H1 (cell line): ENCODE data around the gene SERPING1. TPM values are rescaled to one million over a fixed set of nuclear protein-coding genes. Genes with fewer than 3 reads are reported as not detected.

Experiments
- CTCF ChIA-PET: fragments of 300-600 bp; sonication (Branson Sonifier 250); formaldehyde crosslinking; loops from one replicate; lab custom pipeline; 2021; ENCODE audit not compliant: partially characterized antibody; lab: Charles Lee
- POLR2A ChIA-PET: fragments of 300-600 bp; sonication (Branson Sonifier 250); formaldehyde crosslinking; loops from one replicate; lab custom pipeline; 2021; ENCODE audit warnings: inconsistent platforms; ENCODE audit not compliant: partially characterized antibody; lab: Charles Lee
- DNase-seq, 2 experiments: peaks; one replicate each; pipeline versions ENCODE4 v3.0.0 to v3.0.0-alpha.2; 2010 to 2022; ENCODE audit warnings: low spot score in 2 of 2, low read depth in 1 of 2, mixed read lengths in 1 of 2
- FAIRE-seq: peaks from 2 replicates; lab custom pipeline; 2011; peaks lifted over from hg19 to GRCh38; lab: Jason Lieb, UNC
- H2AFZ ChIP-seq: 2 replicates; pipeline ENCODE4 v1.8.1; 2012; ENCODE audit warnings: low read length, inconsistent platforms
- H2AK5ac ChIP-seq: 2 replicates; pipeline ENCODE4 v1.6.1; 2013; ENCODE audit warnings: low read depth, low read length
- H2BK120ac ChIP-seq: replicated peaks from 2 replicates; pipeline ENCODE3; 2013; ENCODE audit warnings: low read depth, low read length, inconsistent platforms
- H2BK12ac ChIP-seq: 2 replicates; pipeline ENCODE4 v1.6.1; 2013; ENCODE audit warnings: low read depth, low read length
- H2BK15ac ChIP-seq: 2 replicates; pipeline ENCODE4 v1.6.1; 2013; ENCODE audit warnings: low read length
- H2BK20ac ChIP-seq: 2 replicates; pipeline ENCODE4 v1.6.1; 2013; ENCODE audit warnings: low read length
- H2BK5ac ChIP-seq: 2 replicates; pipeline ENCODE4 v1.6.1; 2013; ENCODE audit warnings: low read depth, low read length
- H3K14ac ChIP-seq: 2 replicates; pipeline ENCODE4 v1.6.1; 2013; ENCODE audit warnings: inconsistent platforms; ENCODE audit not compliant: insufficient read length
- H3K18ac ChIP-seq: 2 replicates; pipeline ENCODE4 v1.6.1; 2013; ENCODE audit warnings: low read length; ENCODE audit errors: extremely low read depth
- H3K23ac ChIP-seq: 2 replicates; pipeline ENCODE4 v1.6.1; 2013; ENCODE audit warnings: inconsistent platforms; ENCODE audit not compliant: insufficient read length
- H3K23me2 ChIP-seq: 2 replicates; pipeline ENCODE4 v1.6.1; 2013; ENCODE audit warnings: low read depth, low read length
- H3K27ac ChIP-seq: 2 replicates; pipeline ENCODE4 v1.6.1; 2011; ENCODE audit warnings: low read depth, low read length, inconsistent platforms
- H3K27me3 ChIP-seq, 4 experiments: replicated peaks in 1 of 4; 1 replicate in 1 of 4; 2 replicates in 3 of 4; pipeline versions ENCODE4 v1.6.1 to v1.8.1; 2011 to 2013; ENCODE audit warnings: low read length in 3 of 4, mild to moderate bottlenecking in 3 of 4, inconsistent platforms in 2 of 4, mixed read lengths in 2 of 4, moderate library complexity in 1 of 4; ENCODE audit not compliant: control insufficient read depth in 3 of 4, insufficient read depth in 3 of 4; ENCODE audit errors: extremely low read depth in 1 of 4
- H3K36me3 ChIP-seq, 4 experiments: 2 replicates each; pipeline versions ENCODE4 v1.6.1 to v1.8.1; 2011 to 2013; ENCODE audit warnings: mild to moderate bottlenecking in 4 of 4, low read length in 3 of 4, moderate library complexity in 2 of 4, control low read depth in 1 of 4, inconsistent platforms in 1 of 4; ENCODE audit not compliant: insufficient read depth in 4 of 4, control insufficient read depth in 2 of 4
- H3K4ac ChIP-seq: replicated peaks from 2 replicates; pipeline ENCODE3; 2013; ENCODE audit warnings: low read length, low read depth, mixed read lengths, inconsistent platforms; ENCODE audit not compliant: insufficient read length
- H3K4me1 ChIP-seq, 4 experiments: replicated peaks in 1 of 4; 1 replicate in 1 of 4; 2 replicates in 3 of 4; pipeline versions ENCODE4 v1.6.1 to v1.8.1; 2011 to 2013; ENCODE audit warnings: low read length in 3 of 4, inconsistent platforms in 2 of 4, mixed read lengths in 1 of 4; ENCODE audit not compliant: insufficient read depth in 4 of 4, control insufficient read depth in 3 of 4
- H3K4me2 ChIP-seq, 2 experiments: 2 replicates each; pipeline versions ENCODE4 v1.6.1 to v1.8.1; 2011 to 2013; ENCODE audit warnings: low read depth in 2 of 2, low read length in 2 of 2, control low read depth in 1 of 2, inconsistent platforms in 1 of 2, mild to moderate bottlenecking in 1 of 2; ENCODE audit not compliant: insufficient read depth in 1 of 2
- H3K4me3 ChIP-seq, 4 experiments: fragments of 200-600, 300-600 bp in 1 of 4; sonication (generic), shearing (Covaris generic), sonication (Bioruptor Twin) in 1 of 4; 2 replicates each; pipeline versions ENCODE4 v1.5.1 to v1.8.1; 2011 to 2016; ENCODE audit warnings: low read length in 4 of 4, low read depth in 3 of 4, control low read depth in 2 of 4, inconsistent platforms in 2 of 4, mild to moderate bottlenecking in 2 of 4, mixed read lengths in 1 of 4, moderate library complexity in 1 of 4; ENCODE audit not compliant: insufficient read depth in 2 of 4; ENCODE audit errors: extremely low read depth in 1 of 4
- H3K56ac ChIP-seq: replicated peaks from 2 replicates; pipeline ENCODE3; 2013; ENCODE audit warnings: low read depth, mild to moderate bottlenecking, mixed read lengths, low read length, inconsistent platforms; ENCODE audit not compliant: insufficient read length
- H3K79me1 ChIP-seq: 2 replicates; pipeline ENCODE4 v1.6.1; 2013; ENCODE audit warnings: low read depth, low read length, control low read depth
- H3K79me2 ChIP-seq, 2 experiments: 2 replicates each; pipeline versions ENCODE4 v1.6.1 to v1.8.1; 2012 to 2013; ENCODE audit warnings: low read length in 2 of 2, mild to moderate bottlenecking in 2 of 2, inconsistent platforms in 1 of 2; ENCODE audit not compliant: insufficient read depth in 2 of 2, control insufficient read depth in 1 of 2
- H3K9ac ChIP-seq, 4 experiments: replicated peaks in 1 of 4; 1 replicate in 1 of 4; 2 replicates in 3 of 4; pipeline versions ENCODE4 v1.6.1 to v1.8.1; 2011 to 2013; ENCODE audit warnings: low read depth in 3 of 4, low read length in 3 of 4, control low read depth in 2 of 4, mild to moderate bottlenecking in 2 of 4, moderate library complexity in 2 of 4, inconsistent platforms in 1 of 4; ENCODE audit errors: extremely low read depth in 1 of 4
- H3K9me3 ChIP-seq, 2 experiments: 2 replicates each; pipeline versions ENCODE4 v1.6.1 to v1.8.1; 2012 to 2013; ENCODE audit warnings: mild to moderate bottlenecking in 2 of 2, moderate library complexity in 2 of 2, control low read depth in 1 of 2, inconsistent platforms in 1 of 2, low read depth in 1 of 2, low read length in 1 of 2, mixed read lengths in 1 of 2; ENCODE audit not compliant: insufficient read depth in 2 of 2
- H4K20me1 ChIP-seq, 2 experiments: replicated peaks in 1 of 2; 2 replicates each; pipeline versions ENCODE3 to v1.8.1; 2011 to 2013; ENCODE audit warnings: inconsistent platforms in 2 of 2, low read length in 2 of 2, mild to moderate bottlenecking in 1 of 2; ENCODE audit not compliant: insufficient read depth in 2 of 2, control insufficient read depth in 1 of 2
- H4K5ac ChIP-seq: 2 replicates; pipeline ENCODE4 v1.6.1; 2013; ENCODE audit warnings: low read length, low read depth, mixed read lengths, inconsistent platforms; ENCODE audit not compliant: insufficient read length
- H4K8ac ChIP-seq: 2 replicates; pipeline ENCODE4 v1.8.0; 2013; ENCODE audit warnings: mild to moderate bottlenecking, moderate library complexity, low read length, inconsistent platforms; ENCODE audit not compliant: insufficient read depth; ENCODE audit errors: extremely low read depth
- H4K91ac ChIP-seq: replicated peaks from 2 replicates; pipeline ENCODE3; 2013; ENCODE audit warnings: low read length, mixed read lengths, inconsistent platforms; ENCODE audit not compliant: insufficient read length
- CTBP2 ChIP-seq: IDR thresholded peaks from 2 replicates; pipeline ENCODE4 v1.7.0; 2011; ENCODE audit warnings: borderline replicate concordance, mild to moderate bottlenecking, moderate library complexity, mixed read lengths, low read length; ENCODE audit not compliant: insufficient read depth, insufficient read length
- EZH2 ChIP-seq: fragments of 200-600 bp; sonication (generic); IDR thresholded peaks from 2 replicates; pipeline ENCODE4 v1.7.1; 2012; ENCODE audit warnings: low read depth, mild to moderate bottlenecking, moderate library complexity, low read length, inconsistent platforms; ENCODE audit not compliant: severe bottlenecking
- NRF1 ChIP-seq: IDR thresholded peaks from 2 replicates; pipeline ENCODE4 v1.6.1; 2011; ENCODE audit warnings: mild to moderate bottlenecking, low read depth, low read length, improper control_type of control experiment
- RAD21 ChIP-seq, 2 experiments: IDR thresholded peaks in 1 of 2; conservative IDR thresholded peaks in 1 of 2; 2 replicates each; pipeline ENCODE4 v1.6.1; 2011; ENCODE audit warnings: low read depth in 2 of 2, low read length in 2 of 2, improper control_type of control experiment in 1 of 2, inconsistent platforms in 1 of 2, mild to moderate bottlenecking in 1 of 2, moderate library complexity in 1 of 2
- WGBS, 2 experiments: shearing (Covaris generic) in 1 of 2; methylation state at CpG; one replicate each; pipeline versions ENCODE4 v1.1.6 to v1.1.7; 2013 to 2015; ENCODE audit warnings: low lambda C conversion rate in 2 of 2, mixed read lengths in 2 of 2, inconsistent platforms in 1 of 2, low coverage in 1 of 2, missing lambda C conversion rate in 1 of 2; ENCODE audit not compliant: insufficient replicate concordance in 2 of 2, insufficient coverage in 1 of 2, insufficient read length in 1 of 2; ENCODE audit errors: extremely low coverage in 1 of 2, missing lambda C conversion rate in 1 of 2; 5-methylcytosine and 5-hydroxymethylcytosine counted together
- polyA plus RNA-seq, 7 experiments: library from polyadenylated mRNA; depleted of rRNA in 3 of 7; stranded (reverse) in 5 of 7; unstranded in 2 of 7; fragments of >200 nt in 5 of 7; fragments of 200-250 nt in 2 of 7; gene quantifications; 1 replicate in 5 of 7; 2 replicates in 1 of 7; 4 replicates in 1 of 7; pipeline versions ENCODE4 v1.2.1 to v1.2.3, GENCODE V29; 2011 to 2013; ENCODE audit warnings: missing spikeins in 2 of 7, mixed read lengths in 2 of 7
- total RNA-seq: library from RNA; stranded (reverse); fragmentation: NEBNext Ultra II Directional; extraction: Animal tissue kit (Norgen Biotek cat#: 25700); gene quantifications from 2 replicates; pipeline ENCODE4 v1.2.1, GENCODE V29; 2021
- TF ChIP-seq, protein P1 (sequence below), 3 experiments: IDR thresholded peaks; 1 replicate in 2 of 3; 2 replicates in 1 of 3; pipeline versions ENCODE4 v1.5.1 to v1.6.1; 2011; ENCODE audit warnings: low read length in 3 of 3, mild to moderate bottlenecking in 3 of 3, inconsistent platforms in 2 of 3, low read depth in 1 of 3, moderate library complexity in 1 of 3; ENCODE audit not compliant: insufficient read depth in 1 of 3; ENCODE audit errors: control extremely low read depth in 1 of 3

Gene SERPING1
- total and polyA plus RNA-seq, 2 of the 8 experiments (the other 6 are each of a cell fraction or from before 2014, with no cell fraction given) = 50.9 to 54.8 TPM

DNA sequence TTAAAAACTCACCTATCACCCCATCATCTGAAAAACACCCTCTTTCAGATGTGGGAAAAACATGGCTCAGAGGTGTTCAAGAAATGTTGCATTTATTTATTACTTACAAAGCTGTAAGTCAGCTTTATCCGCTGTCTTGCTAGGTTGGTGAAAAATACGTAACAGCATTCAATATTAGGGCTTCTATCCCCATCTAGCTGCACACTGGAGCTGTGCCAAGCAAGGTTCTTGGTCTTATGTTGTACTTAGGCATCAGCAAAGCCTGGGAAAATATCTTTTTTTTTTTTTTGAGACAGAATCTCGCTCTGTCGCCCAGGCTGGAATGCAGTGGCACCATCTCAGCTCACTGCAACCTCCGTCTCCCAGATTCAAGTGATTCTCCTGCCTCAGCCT lies 7.5 kb downstream of the SERPING1 start:
- H3K4me1 ChIP-seq = no peaks in the 10 kb centered on the region
- FAIRE-seq (no peak), DNase-seq (no peak)
- H3K27me3 ChIP-seq = no peaks in the 10 kb centered on the region
- H4K20me1 ChIP-seq = no peaks in the 10 kb centered on the region
- H3K27ac ChIP-seq = no peak overlapping the region; the same call in 1 of the 2 replicates
- no peak overlapping the region for H3K4me3 ChIP-seq
- no peak overlapping the region for H3K23ac ChIP-seq
- no peak overlapping the region for H3K9ac ChIP-seq
- no peak overlapping the region for H2AK5ac ChIP-seq
- H2BK20ac ChIP-seq = no peak overlapping the region
- no peak overlapping the region for H2BK12ac ChIP-seq
- no peak overlapping the region for H4K8ac ChIP-seq
- CTCF ChIA-PET = interaction anchor here (0.7 to 20.2 kb wide), 12 partner anchors 9 to 1276 kb away, joined by 3 to 286 read pairs (median 4); partner anchors contain the start of gene UBE2L6
- H2BK5ac ChIP-seq = no peak overlapping the region
- no peak overlapping the region for H3K56ac ChIP-seq
- no peak overlapping the region for H3K14ac ChIP-seq
- no peaks in the 10 kb centered on the region for H3K79me1 ChIP-seq
- H4K91ac ChIP-seq = no peak overlapping the region
- H3K4ac ChIP-seq = no peak overlapping the region
- H3K9me3 ChIP-seq = no peaks in the 10 kb centered on the region
- H3K4me2 ChIP-seq = no peak overlapping the region
- no peak overlapping the region for H2BK120ac ChIP-seq
- POLR2A ChIA-PET = interaction anchor here (1.0 to 51.1 kb wide), 8 partner anchors 9 to 279 kb away, joined by 3 to 1546 read pairs (median 4); partner anchors contain the start of genes CLP1, UBE2L6 and YPEL4
- H3K36me3 ChIP-seq = peaks cover 0 to 13% (median 2%) of the 10 kb centered on the region in 4 experiments; a peak in 6 of 8 replicates
- no peak overlapping the region for H2BK15ac ChIP-seq
- TF ChIP-seq NRF1 (no peak), RAD21 (IDR thresholded peaks at IDR 0.05 in 1 of 2, conservative IDR thresholded peaks at IDR 0.05 in 1 of 2; ENCODE audit: low read depth in 2 of 2, low read length in 2 of 2) (peak in 1 of 2 experiments; percentile 30; a peak in 1 of 4 replicates), EZH2 (no peak), CTBP2 (no peak)
- TF ChIP-seq, protein P1, sequence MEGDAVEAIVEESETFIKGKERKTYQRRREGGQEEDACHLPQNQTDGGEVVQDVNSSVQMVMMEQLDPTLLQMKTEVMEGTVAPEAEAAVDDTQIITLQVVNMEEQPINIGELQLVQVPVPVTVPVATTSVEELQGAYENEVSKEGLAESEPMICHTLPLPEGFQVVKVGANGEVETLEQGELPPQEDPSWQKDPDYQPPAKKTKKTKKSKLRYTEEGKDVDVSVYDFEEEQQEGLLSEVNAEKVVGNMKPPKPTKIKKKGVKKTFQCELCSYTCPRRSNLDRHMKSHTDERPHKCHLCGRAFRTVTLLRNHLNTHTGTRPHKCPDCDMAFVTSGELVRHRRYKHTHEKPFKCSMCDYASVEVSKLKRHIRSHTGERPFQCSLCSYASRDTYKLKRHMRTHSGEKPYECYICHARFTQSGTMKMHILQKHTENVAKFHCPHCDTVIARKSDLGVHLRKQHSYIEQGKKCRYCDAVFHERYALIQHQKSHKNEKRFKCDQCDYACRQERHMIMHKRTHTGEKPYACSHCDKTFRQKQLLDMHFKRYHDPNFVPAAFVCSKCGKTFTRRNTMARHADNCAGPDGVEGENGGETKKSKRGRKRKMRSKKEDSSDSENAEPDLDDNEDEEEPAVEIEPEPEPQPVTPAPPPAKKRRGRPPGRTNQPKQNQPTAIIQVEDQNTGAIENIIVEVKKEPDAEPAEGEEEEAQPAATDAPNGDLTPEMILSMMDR (IDR thresholded peaks at IDR 0.05; ENCODE audit: control extremely low read depth in 1 of 3, insufficient read depth in 1 of 3, low read depth in 1 of 3, low read length in 3 of 3) = peak in 2 of 3 experiments; percentile 8; a peak in 1 of 4 replicates
- TF ChIP-seq, all 59 proteins: peak for 2
- Histone ChIP-seq H4K5ac (no peak overlapping the region), H3K79me2 (no peaks in the 10 kb centered on the region), H3K23me2 (no peaks in the 10 kb centered on the region), H3K18ac (no peak overlapping the region), H2AFZ (no peak overlapping the region)
- WGBS, 2 experiments = 91% methylated on average over 5 of the region's 5 CpGs; no CpG with 5 or more reads in 1 of the 2 experiments
